KMS-11 (cell line): ENCODE results near the gene CLK3.

Source experiments
- H2AFZ ChIP-seq: fragments of 200-600 bp; sonication (generic); 2 replicates; pipeline ENCODE4 v1.6.1; 2016; ENCODE audit warnings: antibody characterized with exemption, mixed run types, low read depth
- H3K27ac ChIP-seq: fragments of 200-600 bp; sonication (generic); 2 replicates; pipeline ENCODE4 v1.6.1; 2016; ENCODE audit warnings: mild to moderate bottlenecking, mixed run types
- H3K27me3 ChIP-seq: fragments of 200-600 bp; sonication (generic); 2 replicates; pipeline ENCODE4 v1.6.1; 2017; ENCODE audit warnings: mild to moderate bottlenecking, low read depth, mixed run types, moderate library complexity; ENCODE audit not compliant: insufficient read depth
- H3K36me3 ChIP-seq: fragments of 200-600 bp; sonication (generic); 2 replicates; pipeline ENCODE4 v1.6.1; 2017; ENCODE audit warnings: mild to moderate bottlenecking, mixed run types; ENCODE audit not compliant: insufficient read depth
- H3K4me1 ChIP-seq: fragments of 200-600 bp; sonication (generic); 2 replicates; pipeline ENCODE4 v1.6.1; 2016; ENCODE audit warnings: mild to moderate bottlenecking, low read depth, mixed run types; ENCODE audit not compliant: poor library complexity, severe bottlenecking
- H3K4me2 ChIP-seq: fragments of 200-600 bp; sonication (generic); 2 replicates; pipeline ENCODE4 v1.7.0; 2016; ENCODE audit warnings: mild to moderate bottlenecking, mixed run types
- H3K4me3 ChIP-seq: fragments of 200-600 bp; sonication (generic); IDR thresholded peaks from 2 replicates; pipeline ENCODE4 v1.6.1; 2017; ENCODE audit warnings: low read depth, low read length, mixed read lengths; ENCODE audit not compliant: insufficient read depth
- H3K79me2 ChIP-seq: fragments of 200-600 bp; sonication (generic); 2 replicates; pipeline ENCODE4 v1.6.1; 2016; ENCODE audit warnings: low read depth, mixed run types; ENCODE audit not compliant: insufficient read depth
- H3K9ac ChIP-seq: fragments of 200-600 bp; sonication (generic); 2 replicates; pipeline ENCODE4 v1.6.1; 2016; ENCODE audit warnings: mild to moderate bottlenecking, mixed run types
- H4K20me1 ChIP-seq: fragments of 200-600 bp; sonication (generic); 2 replicates; pipeline ENCODE4 v1.6.1; 2016; ENCODE audit warnings: mild to moderate bottlenecking, mixed run types; ENCODE audit not compliant: insufficient read depth
- TF ChIP-seq, protein P1 (sequence below): fragments of 200-600 bp; sonication (generic); conservative IDR thresholded peaks from 2 replicates; pipeline ENCODE4 v1.6.1; 2017; ENCODE audit warnings: low read depth, mild to moderate bottlenecking, antibody characterized with exemption, low read length, moderate library complexity, mixed read lengths

Gene CLK3

GRCh38 chr15:74630284-74631086 lies 14.8 kb downstream of the CLK3 start:
- Histone ChIP-seq H3K9ac (no peak overlapping the region), H3K27ac (no peak overlapping the region; the same call in 1 of the 2 replicates), H3K79me2 (no peaks in the 10 kb centered on the region), H2AFZ (no peak overlapping the region), H4K20me1 (no peaks in the 10 kb centered on the region), H3K4me2 (no peak overlapping the region), H3K36me3 (peaks cover 3% of the 10 kb centered on the region; the same call in 1 of the 2 replicates), H3K4me3 (no peak overlapping the region), H3K27me3 (no peaks in the 10 kb centered on the region), H3K4me1 (peaks cover 25% of the 10 kb centered on the region)
- TF ChIP-seq, protein P1, sequence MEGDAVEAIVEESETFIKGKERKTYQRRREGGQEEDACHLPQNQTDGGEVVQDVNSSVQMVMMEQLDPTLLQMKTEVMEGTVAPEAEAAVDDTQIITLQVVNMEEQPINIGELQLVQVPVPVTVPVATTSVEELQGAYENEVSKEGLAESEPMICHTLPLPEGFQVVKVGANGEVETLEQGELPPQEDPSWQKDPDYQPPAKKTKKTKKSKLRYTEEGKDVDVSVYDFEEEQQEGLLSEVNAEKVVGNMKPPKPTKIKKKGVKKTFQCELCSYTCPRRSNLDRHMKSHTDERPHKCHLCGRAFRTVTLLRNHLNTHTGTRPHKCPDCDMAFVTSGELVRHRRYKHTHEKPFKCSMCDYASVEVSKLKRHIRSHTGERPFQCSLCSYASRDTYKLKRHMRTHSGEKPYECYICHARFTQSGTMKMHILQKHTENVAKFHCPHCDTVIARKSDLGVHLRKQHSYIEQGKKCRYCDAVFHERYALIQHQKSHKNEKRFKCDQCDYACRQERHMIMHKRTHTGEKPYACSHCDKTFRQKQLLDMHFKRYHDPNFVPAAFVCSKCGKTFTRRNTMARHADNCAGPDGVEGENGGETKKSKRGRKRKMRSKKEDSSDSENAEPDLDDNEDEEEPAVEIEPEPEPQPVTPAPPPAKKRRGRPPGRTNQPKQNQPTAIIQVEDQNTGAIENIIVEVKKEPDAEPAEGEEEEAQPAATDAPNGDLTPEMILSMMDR, result no peak

GRCh38 chr15:74631087-74631385 lies 15.4 kb downstream of the CLK3 start:
- H3K27ac ChIP-seq, result no peak overlapping the region; the same call in 1 of the 2 replicates
- H3K27me3 ChIP-seq, result no peaks in the 10 kb centered on the region
- H3K4me2 ChIP-seq, result no peak overlapping the region
- TF ChIP-seq, protein P1, result no peak
- peaks cover 20% of the 10 kb centered on the region for H3K4me1 ChIP-seq
- H4K20me1 ChIP-seq, result no peaks in the 10 kb centered on the region
- H3K79me2 ChIP-seq, result no peaks in the 10 kb centered on the region
- no peak overlapping the region for H3K4me3 ChIP-seq
- H2AFZ ChIP-seq, result no peak overlapping the region
- no peak overlapping the region for H3K9ac ChIP-seq
- H3K36me3 ChIP-seq, result peaks cover 3% of the 10 kb centered on the region; the same call in 1 of the 2 replicates

DNA sequence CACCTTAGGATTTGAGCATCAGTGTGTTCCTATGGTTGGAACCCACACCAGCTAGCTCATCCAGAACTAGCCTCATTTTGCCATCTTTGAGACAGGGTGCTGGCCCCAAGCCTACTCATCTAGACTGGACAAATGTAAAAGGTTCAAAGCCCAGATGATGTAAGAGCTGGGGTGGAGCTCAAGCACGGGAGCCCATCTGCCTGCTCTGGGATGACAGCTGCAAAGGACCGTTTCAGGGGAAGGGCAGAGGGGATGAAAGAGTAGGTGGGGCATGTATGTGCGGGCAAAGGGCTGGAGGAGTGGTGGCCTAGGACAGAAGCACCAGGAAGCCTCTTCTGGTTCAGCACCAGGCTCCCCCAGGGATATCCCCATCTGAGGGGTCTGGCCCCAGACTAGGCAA lies 15.8 kb downstream of the CLK3 start:
- peaks cover 3% of the 10 kb centered on the region; the same call in 1 of the 2 replicates for H3K36me3 ChIP-seq
- H2AFZ ChIP-seq, result no peak overlapping the region
- H3K27me3 ChIP-seq, result no peaks in the 10 kb centered on the region
- no peaks in the 10 kb centered on the region for H3K79me2 ChIP-seq
- no peak overlapping the region; the same call in 1 of the 2 replicates for H3K27ac ChIP-seq
- no peak overlapping the region for H3K9ac ChIP-seq
- H4K20me1 ChIP-seq, result no peaks in the 10 kb centered on the region
- no peak overlapping the region for H3K4me2 ChIP-seq
- H3K4me3 ChIP-seq, result no peak overlapping the region
- H3K4me1 ChIP-seq, result peaks cover 16% of the 10 kb centered on the region
- TF ChIP-seq, protein P1, result no peak

GRCh38 chr15:74631935-74632560 lies 16.4 kb downstream of the CLK3 start:
- Histone ChIP-seq H4K20me1 (no peaks in the 10 kb centered on the region), H3K27me3 (no peaks in the 10 kb centered on the region)
- TF ChIP-seq, protein P1, result peak; percentile 87

More at GRCh38 chr15:74631935-74632560, 16.4 kb downstream of the CLK3 start:
- no peak overlapping the region for H3K4me3 ChIP-seq
- no peak overlapping the region for H3K9ac ChIP-seq
- no peaks in the 10 kb centered on the region for H3K79me2 ChIP-seq
- peaks cover 10% of the 10 kb centered on the region for H3K4me1 ChIP-seq
- H2AFZ ChIP-seq, result no peak overlapping the region
- H3K27ac ChIP-seq, result no peak overlapping the region
- H3K4me2 ChIP-seq, result no peak overlapping the region
- peaks cover 3% of the 10 kb centered on the region; the same call in 1 of the 2 replicates for H3K36me3 ChIP-seq
